NB4 (cell line): ENCODE data around the gene KAT6B.

Source experiments
- CTCF ChIP-seq: IDR thresholded peaks from one replicate; pipeline ENCODE4 v1.5.1; 2012; ENCODE audit warnings: low read depth, low read length
- MAX ChIP-seq: IDR thresholded peaks from 2 replicates; pipeline ENCODE4 v1.6.1; 2011; ENCODE audit warnings: low read depth, low read length
- MYC ChIP-seq: IDR thresholded peaks from 2 replicates; pipeline ENCODE4 v1.6.1; 2011; ENCODE audit warnings: low read depth, low read length
- POLR2A ChIP-seq: IDR thresholded peaks from 2 replicates; pipeline ENCODE4 v1.6.1; 2011; ENCODE audit warnings: mild to moderate bottlenecking; ENCODE audit not compliant: insufficient read length; ENCODE audit errors: extremely low read depth

- TF ChIP-seq POLR2A, result no peak
- no peak for TF ChIP-seq CTCF
- no peak for TF ChIP-seq MAX
- TF ChIP-seq MYC, result no peak
Observed at GRCh38 chr10:74922921-74923320, 96.5 kb downstream of the KAT6B start.
